ENCODE measurements around the gene USP48. TPM values are rescaled to one million over a fixed set of nuclear protein-coding genes. Genes with fewer than 3 reads are reported as not detected.
"Not testable (repeated sequence)": the region's sequence is repeated elsewhere in the genome, so short reads cannot be mapped to it uniquely, and the experiment has no call there.

USP48 gene
- total RNA-seq, 1 donor from 2014 or later, result 56.4 TPM

DNA sequence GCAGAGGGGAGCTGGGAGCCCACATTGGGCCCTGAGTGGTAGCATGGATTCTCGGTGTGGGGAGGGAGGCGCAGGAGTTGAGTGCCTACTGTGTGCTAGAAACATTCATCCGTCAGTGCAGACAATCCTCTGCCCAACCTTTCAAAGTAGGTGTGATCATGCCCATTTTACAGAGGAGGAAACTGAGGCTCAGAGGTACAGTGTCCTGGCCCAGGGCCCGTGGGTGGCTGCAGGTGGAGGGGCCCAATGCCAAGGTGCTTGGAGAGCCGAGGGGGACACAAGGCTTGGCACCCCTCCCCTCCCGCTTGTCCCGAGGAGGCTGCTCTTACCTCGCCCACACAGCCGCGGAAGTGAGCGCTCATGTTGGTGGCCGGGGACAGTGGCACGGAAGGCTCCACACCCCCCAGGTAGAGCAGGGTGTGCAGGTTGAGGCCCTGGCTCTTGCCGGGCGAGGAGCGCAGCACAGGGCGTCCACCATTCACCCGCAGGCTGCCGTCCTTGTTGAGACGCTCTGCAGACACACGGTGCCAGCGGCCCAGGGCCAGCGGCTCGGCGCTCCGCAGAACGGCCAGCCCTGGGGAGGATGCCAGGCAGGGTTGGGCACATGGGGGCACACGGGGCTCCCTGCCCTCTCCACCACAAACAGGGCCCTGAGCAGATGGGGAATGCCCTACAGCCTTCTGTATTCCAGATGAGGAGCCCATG lies 45.7 kb upstream of the USP48 start:
- H3K27ac ChIP-seq, result no peak overlapping the region
- no peaks in the 10 kb centered on the region for H3K9me3 ChIP-seq
- ATAC-seq, result no peak
- no peaks in the 10 kb centered on the region for H3K27me3 ChIP-seq
- no peak for DNase-seq
- TF ChIP-seq, protein P1, sequence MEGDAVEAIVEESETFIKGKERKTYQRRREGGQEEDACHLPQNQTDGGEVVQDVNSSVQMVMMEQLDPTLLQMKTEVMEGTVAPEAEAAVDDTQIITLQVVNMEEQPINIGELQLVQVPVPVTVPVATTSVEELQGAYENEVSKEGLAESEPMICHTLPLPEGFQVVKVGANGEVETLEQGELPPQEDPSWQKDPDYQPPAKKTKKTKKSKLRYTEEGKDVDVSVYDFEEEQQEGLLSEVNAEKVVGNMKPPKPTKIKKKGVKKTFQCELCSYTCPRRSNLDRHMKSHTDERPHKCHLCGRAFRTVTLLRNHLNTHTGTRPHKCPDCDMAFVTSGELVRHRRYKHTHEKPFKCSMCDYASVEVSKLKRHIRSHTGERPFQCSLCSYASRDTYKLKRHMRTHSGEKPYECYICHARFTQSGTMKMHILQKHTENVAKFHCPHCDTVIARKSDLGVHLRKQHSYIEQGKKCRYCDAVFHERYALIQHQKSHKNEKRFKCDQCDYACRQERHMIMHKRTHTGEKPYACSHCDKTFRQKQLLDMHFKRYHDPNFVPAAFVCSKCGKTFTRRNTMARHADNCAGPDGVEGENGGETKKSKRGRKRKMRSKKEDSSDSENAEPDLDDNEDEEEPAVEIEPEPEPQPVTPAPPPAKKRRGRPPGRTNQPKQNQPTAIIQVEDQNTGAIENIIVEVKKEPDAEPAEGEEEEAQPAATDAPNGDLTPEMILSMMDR (IDR thresholded peaks at IDR 0.05), result no peak
- H3K36me3 ChIP-seq, result peaks cover 97% of the 10 kb centered on the region
- H3K4me1 ChIP-seq, result no peaks in the 10 kb centered on the region
- intact Hi-C loops (cut with DNase I), result no loop called here
- H3K4me3 ChIP-seq, result no peak overlapping the region

DNA sequence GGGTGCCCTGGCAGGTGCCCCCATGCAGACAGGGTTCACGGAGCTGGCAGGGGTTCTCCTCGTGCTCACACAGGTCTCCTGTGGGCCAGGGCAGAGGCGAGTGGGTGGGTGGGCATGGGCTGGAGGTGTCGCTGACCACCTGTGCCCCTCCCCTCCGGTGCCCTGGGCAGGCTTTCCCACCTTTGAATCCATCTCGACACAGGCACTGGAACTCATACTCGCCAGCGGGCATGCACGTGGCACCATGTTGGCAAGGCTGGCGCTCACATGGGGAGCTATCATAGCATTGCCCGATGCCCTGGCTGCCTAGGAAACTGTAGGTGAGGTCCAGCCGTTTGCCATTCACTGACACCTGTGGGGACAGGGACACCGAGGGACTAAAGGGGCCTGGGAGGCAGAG lies 45.1 kb upstream of the USP48 start:
- Histone ChIP-seq H3K4me3 (no peak overlapping the region), H3K36me3 (peaks cover 97% of the 10 kb centered on the region), H3K4me1 (no peaks in the 10 kb centered on the region), H3K9me3 (no peaks in the 10 kb centered on the region), H3K27ac (no peak overlapping the region), H3K27me3 (no peaks in the 10 kb centered on the region)
- DNase-seq (no peak), ATAC-seq (no peak)
- TF ChIP-seq, protein P1 (IDR thresholded peaks at IDR 0.05), result no peak
- intact Hi-C loops (cut with DNase I), result no loop called here

DNA sequence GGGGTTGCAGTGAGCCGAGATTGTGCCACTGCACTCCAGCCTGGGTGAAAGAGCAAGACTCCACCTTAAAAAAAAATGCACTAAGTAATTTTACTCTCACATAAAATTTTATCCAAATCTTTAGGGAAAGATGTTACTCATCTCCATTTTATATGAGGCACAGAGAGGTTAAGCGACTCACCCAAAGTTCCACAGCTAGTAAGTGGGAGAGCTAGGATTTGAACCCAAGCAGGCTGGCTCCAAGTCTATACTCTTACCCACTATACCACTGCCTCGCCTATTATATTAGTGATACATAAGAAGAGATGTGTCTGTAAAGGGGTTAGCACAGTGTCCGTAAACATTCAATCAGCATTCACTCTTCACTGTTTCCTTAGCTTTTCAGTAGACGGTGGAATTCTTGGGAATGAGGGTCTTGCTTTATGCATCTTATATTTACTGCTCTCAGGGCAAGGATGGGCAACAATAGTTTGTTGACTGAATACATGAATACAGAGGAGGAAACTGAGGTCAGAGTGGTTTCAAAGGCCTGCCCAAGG lies 44.3 kb upstream of the USP48 start:
- TF ChIP-seq, protein P1 (IDR thresholded peaks at IDR 0.05), result no peak
- DNase-seq (no peak), ATAC-seq (no peak)
- Histone ChIP-seq H3K4me3 (no peak overlapping the region), H3K27me3 (no peaks in the 10 kb centered on the region), H3K4me1 (no peaks in the 10 kb centered on the region), H3K27ac (no peak overlapping the region), H3K9me3 (no peaks in the 10 kb centered on the region), H3K36me3 (peaks cover 97% of the 10 kb centered on the region)
- intact Hi-C loops (cut with DNase I), result no loop called here

DNA sequence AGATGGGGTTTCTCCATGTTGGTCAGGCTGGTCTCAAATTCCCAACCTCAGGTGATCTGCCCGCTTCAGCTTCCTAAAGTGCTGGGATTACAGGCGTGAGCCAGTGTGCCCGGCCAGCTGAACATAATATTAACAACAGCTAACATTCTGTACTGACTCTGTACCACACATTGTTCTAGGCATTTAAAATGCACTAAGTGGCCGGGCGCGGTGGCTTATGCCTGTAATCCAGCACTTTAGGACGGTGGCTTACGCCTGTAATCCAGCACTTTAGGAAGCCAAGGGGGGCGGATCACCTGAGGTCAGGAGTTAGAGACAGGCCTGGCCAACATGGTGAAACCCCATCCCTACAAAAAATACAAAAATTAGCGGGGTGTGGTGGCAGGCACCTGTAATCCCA lies 43.7 kb upstream of the USP48 start:
- H3K9me3 ChIP-seq; H3K27me3 ChIP-seq; H3K4me1 ChIP-seq; DNase-seq; ATAC-seq; H3K27ac ChIP-seq; H3K4me3 ChIP-seq; intact Hi-C loops (cut with DNase I): not testable (repeated sequence)
- peaks cover 93% of the 10 kb centered on the region for H3K36me3 ChIP-seq

DNA sequence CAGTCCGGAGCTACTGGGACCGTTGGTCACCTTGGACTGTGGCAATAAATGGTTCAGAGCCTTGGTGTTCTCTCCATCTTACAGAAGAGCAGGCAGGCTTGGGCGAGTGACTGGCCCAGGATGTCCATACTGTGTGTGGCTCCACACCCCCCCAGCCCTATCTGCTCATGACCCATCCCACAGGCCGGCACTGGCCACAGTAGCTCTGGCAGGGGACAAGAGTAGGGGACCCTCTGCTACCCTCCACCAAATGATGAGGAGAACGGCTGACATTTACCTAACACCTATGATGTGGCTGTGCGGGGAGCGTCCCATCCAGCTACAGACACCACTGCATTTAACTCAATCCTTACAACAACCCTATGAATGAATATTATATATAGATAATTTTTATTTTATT lies 42.4 kb upstream of the USP48 start:
- H3K27ac ChIP-seq, result no peak overlapping the region
- no peak overlapping the region for H3K4me3 ChIP-seq
- H3K4me1 ChIP-seq, result no peaks in the 10 kb centered on the region
- intact Hi-C loops (cut with DNase I), result no loop called here
- peaks cover 83% of the 10 kb centered on the region for H3K36me3 ChIP-seq
- TF ChIP-seq, protein P1 (IDR thresholded peaks at IDR 0.05), result no peak
- no peak for ATAC-seq
- no peak for DNase-seq
- H3K27me3 ChIP-seq, result no peaks in the 10 kb centered on the region
- no peaks in the 10 kb centered on the region for H3K9me3 ChIP-seq

DNA sequence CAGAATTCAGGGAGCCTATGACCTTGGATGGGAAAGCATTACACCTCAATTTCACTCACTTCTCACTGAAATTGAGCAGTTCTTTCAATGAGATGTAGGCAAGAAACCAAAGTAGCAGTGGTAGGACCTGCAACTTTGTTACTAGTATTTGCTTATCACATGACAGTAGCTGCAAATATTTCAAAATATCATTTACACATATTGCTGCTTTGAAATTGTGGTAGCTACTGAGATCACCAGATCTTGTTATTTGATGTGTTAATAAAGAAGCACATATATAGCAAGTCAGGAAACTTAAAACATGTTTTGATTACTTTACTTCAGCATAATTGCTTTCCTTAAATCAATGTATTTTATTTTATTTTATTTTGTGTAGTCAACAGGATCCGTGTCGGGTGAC lies 42.0 kb upstream of the USP48 start:
- H3K4me3 ChIP-seq, result no peak overlapping the region
- H3K27ac ChIP-seq, result no peak overlapping the region
- no peaks in the 10 kb centered on the region for H3K9me3 ChIP-seq
- no peak for DNase-seq
- H3K27me3 ChIP-seq, result no peaks in the 10 kb centered on the region
- H3K4me1 ChIP-seq, result no peaks in the 10 kb centered on the region
- TF ChIP-seq, protein P1 (IDR thresholded peaks at IDR 0.05), result no peak
- ATAC-seq, result no peak
- intact Hi-C loops (cut with DNase I), result no loop called here
- H3K36me3 ChIP-seq, result peaks cover 78% of the 10 kb centered on the region

All from upper lobe of right lung (tissue), 1 donor.